Measurements from ENCODE around the gene INSIG2.

DNA sequence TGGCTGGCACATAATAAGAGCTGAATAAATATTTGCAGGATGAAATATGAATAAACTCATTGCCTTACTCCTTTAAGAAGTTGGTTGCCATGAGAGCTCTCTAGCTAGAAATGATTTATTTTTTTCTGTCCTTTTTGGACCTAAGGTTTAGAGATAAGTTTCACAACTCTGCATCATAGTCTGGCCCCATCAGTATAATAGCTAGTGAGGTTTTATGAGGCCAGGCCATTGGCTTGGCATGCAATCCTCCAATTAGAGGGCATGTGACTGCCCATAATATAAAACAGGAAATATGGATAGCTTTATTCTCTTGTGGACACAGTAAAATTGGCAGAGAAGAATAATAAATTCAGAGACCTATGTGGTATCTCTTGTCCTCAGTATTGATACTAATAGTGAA, 26.2 kb upstream of the INSIG2 start:
- no peak for TF ChIP-seq CTCF (IDR thresholded peaks at IDR 0.05)
- TF ChIP-seq POLR2A (IDR thresholded peaks at IDR 0.05): no peak

All from tibial nerve (tissue), 3 donors.